ENCODE measurements around the gene DNASE2B. TPM values are rescaled to one million over a fixed set of nuclear protein-coding genes. Genes with fewer than 3 reads are reported as not detected.

Gene DNASE2B
- total RNA-seq, 2 donors from 2014 or later, result 0.85 to 8.6 TPM

DNA sequence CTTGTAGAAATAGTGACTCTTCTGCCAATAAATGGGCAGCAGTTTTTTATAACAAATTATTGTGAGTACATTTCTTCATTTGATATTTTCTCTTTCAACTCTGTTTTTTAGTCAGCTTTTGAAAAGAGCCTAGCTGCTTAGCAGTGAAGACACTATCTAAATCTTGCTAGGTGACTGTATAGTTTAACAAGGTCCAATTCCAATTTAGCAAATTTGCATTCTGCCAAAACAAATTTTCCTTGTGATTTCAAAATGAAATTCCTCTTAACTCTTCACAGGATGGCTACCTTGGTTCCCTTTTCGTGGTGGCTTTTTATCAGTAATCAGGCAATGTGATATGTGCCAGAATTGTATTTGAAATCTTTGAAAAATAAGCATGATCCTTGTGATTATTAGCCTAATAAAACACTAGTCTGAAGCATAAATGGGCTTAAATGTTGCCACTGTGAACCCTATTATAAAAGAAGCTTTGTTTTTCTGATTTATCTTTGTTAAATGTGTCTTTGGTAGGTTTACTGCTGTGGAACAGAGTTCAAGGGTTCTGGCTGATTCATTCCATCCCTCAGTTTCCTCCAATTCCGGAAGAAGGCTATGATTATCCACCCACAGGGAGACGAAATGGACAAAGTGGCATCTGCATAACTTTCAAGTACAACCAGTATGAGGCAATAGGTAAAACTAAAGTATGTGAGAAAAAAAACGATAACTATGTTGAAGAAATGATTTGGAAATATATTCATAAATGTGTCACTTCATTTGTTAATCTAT lies 12.2 kb downstream of the DNASE2B start:
- Histone ChIP-seq H3K4me1 (replicated peaks) (peaks cover 8% of the 10 kb centered on the region), H3K36me3 (no peaks in the 10 kb centered on the region), H3K4me3 (no peak overlapping the region), H3K27ac (peak overlapping the region in 1 of 2 donors; percentile 73), H3K27me3 (replicated peaks; ENCODE audit: insufficient read depth) (no peaks in the 10 kb centered on the region), H3K9me3 (no peaks in the 10 kb centered on the region)
- TF ChIP-seq POLR2A (IDR thresholded peaks at IDR 0.05), result no peak
- peak; percentile 15 for TF ChIP-seq POLR2AphosphoS5 (IDR thresholded peaks at IDR 0.05)
- TF ChIP-seq, protein P1, sequence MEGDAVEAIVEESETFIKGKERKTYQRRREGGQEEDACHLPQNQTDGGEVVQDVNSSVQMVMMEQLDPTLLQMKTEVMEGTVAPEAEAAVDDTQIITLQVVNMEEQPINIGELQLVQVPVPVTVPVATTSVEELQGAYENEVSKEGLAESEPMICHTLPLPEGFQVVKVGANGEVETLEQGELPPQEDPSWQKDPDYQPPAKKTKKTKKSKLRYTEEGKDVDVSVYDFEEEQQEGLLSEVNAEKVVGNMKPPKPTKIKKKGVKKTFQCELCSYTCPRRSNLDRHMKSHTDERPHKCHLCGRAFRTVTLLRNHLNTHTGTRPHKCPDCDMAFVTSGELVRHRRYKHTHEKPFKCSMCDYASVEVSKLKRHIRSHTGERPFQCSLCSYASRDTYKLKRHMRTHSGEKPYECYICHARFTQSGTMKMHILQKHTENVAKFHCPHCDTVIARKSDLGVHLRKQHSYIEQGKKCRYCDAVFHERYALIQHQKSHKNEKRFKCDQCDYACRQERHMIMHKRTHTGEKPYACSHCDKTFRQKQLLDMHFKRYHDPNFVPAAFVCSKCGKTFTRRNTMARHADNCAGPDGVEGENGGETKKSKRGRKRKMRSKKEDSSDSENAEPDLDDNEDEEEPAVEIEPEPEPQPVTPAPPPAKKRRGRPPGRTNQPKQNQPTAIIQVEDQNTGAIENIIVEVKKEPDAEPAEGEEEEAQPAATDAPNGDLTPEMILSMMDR (IDR thresholded peaks at IDR 0.05), result no peak
- 16% methylated on average over 4 of the region's 4 CpGs for WGBS
- intact Hi-C loops (cut with DNase I), result no loop called here
- no peak for DNase-seq (ENCODE audit: low spot score)

DNA sequence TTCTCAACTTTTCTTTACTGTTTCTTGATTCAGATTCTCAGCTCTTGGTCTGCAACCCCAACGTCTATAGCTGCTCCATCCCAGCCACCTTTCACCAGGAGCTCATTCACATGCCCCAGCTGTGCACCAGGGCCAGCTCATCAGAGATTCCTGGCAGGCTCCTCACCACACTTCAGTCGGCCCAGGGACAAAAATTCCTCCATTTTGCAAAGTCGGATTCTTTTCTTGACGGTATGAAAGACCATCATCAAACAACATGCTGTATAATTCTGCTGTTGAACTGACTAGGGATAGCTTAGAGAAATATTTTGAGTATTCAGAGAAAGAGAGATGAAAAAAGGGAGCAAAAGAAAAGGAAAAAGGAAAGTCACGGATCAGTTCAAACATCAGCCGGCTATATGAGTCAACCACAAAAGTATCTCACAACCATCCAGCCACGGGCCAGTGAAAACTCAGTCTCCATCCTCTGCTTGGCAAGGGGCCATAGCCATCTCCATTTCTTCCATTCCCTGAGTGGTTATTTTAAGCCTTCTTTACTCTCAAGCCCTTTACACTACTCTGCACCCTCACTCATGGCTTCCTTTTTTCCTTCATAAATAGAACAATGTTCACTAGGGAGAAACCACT lies 14.1 kb downstream of the DNASE2B start:
- TF ChIP-seq POLR2AphosphoS5 (IDR thresholded peaks at IDR 0.05) (no peak), POLR2A (IDR thresholded peaks at IDR 0.05) (no peak)
- TF ChIP-seq, protein P1 (IDR thresholded peaks at IDR 0.05), result no peak
- Histone ChIP-seq H3K9me3 (no peaks in the 10 kb centered on the region), H3K36me3 (no peaks in the 10 kb centered on the region), H3K4me3 (no peak overlapping the region), H3K4me1 (replicated peaks) (peaks cover 3% of the 10 kb centered on the region), H3K27me3 (replicated peaks; ENCODE audit: insufficient read depth) (no peaks in the 10 kb centered on the region), H3K27ac (no peak overlapping the region)
- intact Hi-C loops (cut with DNase I), result no loop called here
- no peak for DNase-seq (ENCODE audit: low spot score)
- 87% methylated on average over 7 of the region's 7 CpGs for WGBS

DNA sequence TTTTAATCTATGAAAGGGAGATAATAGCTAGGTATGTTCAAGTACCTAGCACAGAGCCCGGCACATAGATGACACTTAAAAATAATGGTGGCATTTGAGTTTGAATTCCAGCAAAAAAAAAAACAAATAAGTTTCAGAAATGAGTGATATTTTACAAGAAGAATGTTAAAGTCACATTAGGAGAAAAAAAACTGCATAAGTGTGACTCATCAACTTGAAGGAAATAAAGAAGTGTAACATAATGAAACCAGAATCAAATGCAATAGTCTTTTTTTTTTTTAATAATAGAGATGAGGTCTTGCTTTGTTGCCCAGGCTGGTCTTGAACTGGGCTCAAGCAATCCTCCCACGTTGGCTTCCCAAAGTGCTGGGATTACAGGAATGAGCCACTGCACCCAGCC lies 17.1 kb downstream of the DNASE2B start:
- TF ChIP-seq POLR2AphosphoS5 (IDR thresholded peaks at IDR 0.05) (no peak), POLR2A (IDR thresholded peaks at IDR 0.05) (no peak)
- TF ChIP-seq, protein P1 (IDR thresholded peaks at IDR 0.05), result no peak
- Histone ChIP-seq H3K4me1 (replicated peaks) (peaks cover 3% of the 10 kb centered on the region), H3K36me3 (no peaks in the 10 kb centered on the region), H3K4me3 (no peak overlapping the region), H3K9me3 (no peaks in the 10 kb centered on the region), H3K27me3 (replicated peaks; ENCODE audit: insufficient read depth) (no peaks in the 10 kb centered on the region), H3K27ac (no peak overlapping the region)
- intact Hi-C loops (cut with DNase I), result no loop called here
- 72% methylated on average over 2 of the region's 2 CpGs for WGBS
- DNase-seq (ENCODE audit: low spot score), result no peak

DNA sequence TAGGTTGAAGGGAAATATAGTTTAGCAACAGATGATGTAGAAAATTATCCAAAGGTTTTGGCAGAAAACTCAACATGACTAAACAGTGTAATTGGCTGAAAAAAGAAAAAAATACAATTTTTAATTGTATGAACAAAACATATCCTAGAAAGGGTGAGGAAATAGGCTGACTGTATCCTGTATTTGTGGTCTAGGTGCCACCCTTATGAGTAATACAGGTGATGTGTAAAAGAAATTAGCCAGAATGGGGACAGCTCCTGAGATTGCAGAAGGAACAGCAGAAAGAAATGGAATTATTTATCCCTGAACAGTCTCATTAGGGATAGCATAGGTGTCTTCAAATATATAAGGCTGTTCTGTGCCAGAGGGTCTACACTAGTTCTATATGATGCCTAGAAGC lies 24.6 kb downstream of the DNASE2B start:
- Histone ChIP-seq H3K9me3 (no peaks in the 10 kb centered on the region), H3K4me3 (no peak overlapping the region), H3K4me1 (replicated peaks) (no peaks in the 10 kb centered on the region), H3K27ac (no peak overlapping the region), H3K36me3 (no peaks in the 10 kb centered on the region), H3K27me3 (replicated peaks; ENCODE audit: insufficient read depth) (no peaks in the 10 kb centered on the region)
- intact Hi-C loops (cut with DNase I), result no loop called here
- TF ChIP-seq, protein P1 (IDR thresholded peaks at IDR 0.05), result no peak
- no peak for TF ChIP-seq POLR2A (IDR thresholded peaks at IDR 0.05)
- TF ChIP-seq POLR2AphosphoS5 (IDR thresholded peaks at IDR 0.05), result no peak
- no peak for DNase-seq (ENCODE audit: low spot score)

All from prostate gland (tissue), 2 donors.